ENCODE measurements around the gene SLC25A44.
"Not testable (repeated sequence)": the region's sequence is repeated elsewhere in the genome, so short reads cannot be mapped to it uniquely, and the experiment has no call there.

Gene SLC25A44

GRCh38 chr1:156164125-156164831 is 29.6 kb upstream of the SLC25A44 start:
- no peak for DNase-seq

GRCh38 chr1:156165083-156165482 is 28.8 kb upstream of the SLC25A44 start:
- DNase-seq = no peak

GRCh38 chr1:156167536-156167935 is 26.4 kb upstream of the SLC25A44 start:
- DNase-seq = no peak

- DNase-seq = no peak
Observed at GRCh38 chr1:156172696-156173470, 21.0 kb upstream of the SLC25A44 start.

- no peak for DNase-seq
Observed at GRCh38 chr1:156176610-156177210, 17.2 kb upstream of the SLC25A44 start.

- DNase-seq = no peak
Observed at GRCh38 chr1:156177919-156178654, 15.8 kb upstream of the SLC25A44 start.

GRCh38 chr1:156180471-156180870 is 13.4 kb upstream of the SLC25A44 start:
- DNase-seq = no peak

GRCh38 chr1:156181391-156181924 is 12.4 kb upstream of the SLC25A44 start:
- DNase-seq = not testable (repeated sequence)

GRCh38 chr1:156182010-156182779 is 11.7 kb upstream of the SLC25A44 start:
- not testable (repeated sequence) for DNase-seq

- not testable (repeated sequence) for DNase-seq
Observed at GRCh38 chr1:156186347-156187177, 7.3 kb upstream of the SLC25A44 start.

- not testable (repeated sequence) for DNase-seq
Observed at GRCh38 chr1:156190265-156190664, 3.6 kb upstream of the SLC25A44 start.

GRCh38 chr1:156191292-156191964 is 2.5 kb upstream of the SLC25A44 start:
- DNase-seq = no peak

GRCh38 chr1:156193208-156193487 is 756 bp upstream of the SLC25A44 start:
- DNase-seq = no peak

- no peak for DNase-seq
Observed at GRCh38 chr1:156194300-156194652, 372 bp downstream of the SLC25A44 start.

GRCh38 chr1:156195853-156196252 is 1.9 kb downstream of the SLC25A44 start:
- no peak for DNase-seq

GRCh38 chr1:156196445-156196844 is 2.5 kb downstream of the SLC25A44 start:
- no peak for DNase-seq

GRCh38 chr1:156198831-156199349 is 5.0 kb downstream of the SLC25A44 start:
- DNase-seq = no peak

GRCh38 chr1:156200044-156200443 is 6.1 kb downstream of the SLC25A44 start:
- DNase-seq = no peak

- no peak for DNase-seq
Observed at GRCh38 chr1:156203331-156203730, 9.4 kb downstream of the SLC25A44 start.

GRCh38 chr1:156204686-156205085 is 10.8 kb downstream of the SLC25A44 start:
- no peak for DNase-seq

GRCh38 chr1:156211243-156211642 is 17.3 kb downstream of the SLC25A44 start:
- no peak for DNase-seq

Measured in NCI-H2029 (cell line).